A673 (cell line): ENCODE results near the gene SSC5D. TPM values are rescaled to one million over a fixed set of nuclear protein-coding genes. Genes with fewer than 3 reads are reported as not detected.

Source experiments
- BruUV-seq: library from RNA; stranded (reverse); fragments of 400-500 nt; replicated peaks from 2 replicates; lab custom pipeline; 2021; lab: Mats Ljungman, UMichigan
- CTCF ChIA-PET: fragments of 300-600 bp; sonication (Branson Sonifier 250); formaldehyde crosslinking; loops from one replicate; lab custom pipeline; 2022; ENCODE audit warnings: antibody characterized with exemption; lab: Charles Lee
- POLR2A ChIA-PET: fragments of 300-600 bp; sonication (Branson Sonifier 250); formaldehyde crosslinking; loops from one replicate; lab custom pipeline; 2022; ENCODE audit warnings: antibody characterized with exemption; ENCODE audit not compliant: low non-redundant PET; lab: Charles Lee
- DNase-seq: peaks from one replicate; pipeline ENCODE4 v3.0.0-alpha.2; 2015; ENCODE audit warnings: low spot score
- H3K27ac ChIP-seq: fragments of 200-600 bp; sonication (generic); 2 replicates; pipeline ENCODE4 v1.5.1; 2016; ENCODE audit warnings: mixed run types, low read depth, mild to moderate bottlenecking, mixed read lengths, antibody characterized with exemption, low read length; ENCODE audit not compliant: poor library complexity, severe bottlenecking
- H3K27me3 ChIP-seq: fragments of 200-600 bp; sonication (generic); replicated peaks from 2 replicates; pipeline ENCODE4 v1.6.1; 2017; ENCODE audit warnings: mixed run types, low read depth, mild to moderate bottlenecking, mixed read lengths, antibody characterized with exemption, low read length; ENCODE audit not compliant: insufficient read depth, poor library complexity
- H3K36me3 ChIP-seq: fragments of 200-600 bp; sonication (generic); 2 replicates; pipeline ENCODE4 v1.6.1; 2016; ENCODE audit warnings: mixed run types, mild to moderate bottlenecking, mixed read lengths, antibody characterized with exemption, low read length; ENCODE audit not compliant: insufficient read depth, poor library complexity, severe bottlenecking
- H3K4me1 ChIP-seq: fragments of 200-600 bp; sonication (generic); 2 replicates; pipeline ENCODE4 v1.6.1; 2017; ENCODE audit warnings: mixed run types, mild to moderate bottlenecking, mixed read lengths, antibody characterized with exemption, low read length; ENCODE audit not compliant: insufficient read depth, poor library complexity, severe bottlenecking
- H3K4me3 ChIP-seq: fragments of 200-600 bp; sonication (generic); 2 replicates; pipeline ENCODE4 v1.5.1; 2016; ENCODE audit warnings: low read depth, mixed run types, mild to moderate bottlenecking, mixed read lengths, low read length; ENCODE audit not compliant: poor library complexity, severe bottlenecking
- H3K9me3 ChIP-seq: fragments of 200-600 bp; sonication (generic); 2 replicates; pipeline ENCODE4 v1.6.1; 2016; ENCODE audit warnings: mixed run types, low read depth, mild to moderate bottlenecking, mixed read lengths, antibody characterized with exemption, low read length; ENCODE audit not compliant: poor library complexity, severe bottlenecking
- EZH2 ChIP-seq: fragments of 200-600 bp; sonication (generic); IDR thresholded peaks from 2 replicates; pipeline ENCODE4 v1.6.1; 2017; ENCODE audit warnings: borderline replicate concordance, low read depth, mild to moderate bottlenecking, mixed read lengths, antibody characterized with exemption, low read length; ENCODE audit not compliant: poor library complexity, severe bottlenecking
- intact Hi-C: fragments of 100-400 bp; cut with micrococcal nuclease; formaldehyde crosslinking; loops from one replicate; pipeline ENCODE4 v1.10.0; 2022; ENCODE audit not compliant: unreplicated experiment
- total RNA-seq: library from RNA; stranded (reverse); gene quantifications from 2 replicates; pipeline ENCODE4 v1.2.3, GENCODE V29; 2021
- TF ChIP-seq, protein P1 (sequence below): fragments of 300-800, 200-600 bp; sonication (generic); conservative IDR thresholded peaks from 2 replicates; pipeline ENCODE4 v1.5.1; 2017; ENCODE audit warnings: low read depth, mild to moderate bottlenecking, antibody characterized with exemption, low read length, moderate library complexity, mixed read lengths

The SSC5D gene
- total RNA-seq, 1 experiment from 2014 or later: 1.4 TPM

DNA sequence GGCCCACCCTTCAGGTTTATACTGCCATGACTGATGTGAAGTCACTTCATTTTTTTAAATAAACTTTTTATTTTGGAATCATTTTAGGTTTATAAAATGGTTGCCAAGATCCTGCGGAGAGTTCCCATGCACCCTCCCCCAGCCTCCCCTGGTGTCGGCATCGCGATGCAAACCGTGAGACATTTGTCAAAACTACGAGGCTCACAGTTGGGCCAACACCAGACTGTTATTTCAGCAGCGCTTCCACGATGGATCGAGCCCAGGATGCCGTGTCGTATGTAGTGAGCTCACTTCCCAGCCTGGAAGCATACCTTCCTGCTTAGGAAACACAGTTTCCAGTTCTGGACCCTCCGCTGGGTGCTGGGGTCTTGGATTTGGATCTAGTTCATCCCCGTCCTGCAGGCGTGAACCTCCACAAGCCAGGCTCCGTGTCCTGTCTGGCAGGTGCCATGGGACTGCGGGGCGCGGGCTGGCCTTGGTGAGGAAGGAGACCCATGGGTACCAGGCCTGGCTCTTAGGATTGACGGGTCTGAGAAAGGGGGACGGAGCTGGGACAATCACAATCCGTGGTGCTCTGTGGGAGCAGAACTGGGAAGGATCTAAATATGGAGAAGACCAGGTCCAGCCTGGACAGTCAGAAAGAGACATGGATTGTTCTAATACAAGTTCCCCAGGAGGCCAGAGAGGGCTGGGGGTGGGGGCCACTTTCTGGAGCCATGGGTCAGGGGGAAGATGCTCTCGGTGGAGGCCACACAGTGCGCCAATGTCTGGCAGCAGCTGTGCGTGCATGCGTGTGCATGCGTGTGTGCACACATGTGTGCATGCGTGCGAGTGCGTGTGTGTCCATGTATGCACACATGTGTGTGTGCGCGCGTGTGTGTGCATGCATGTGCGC is 51.1 kb downstream of the SSC5D start:
- no peak overlapping the region for H3K4me3 ChIP-seq
- H3K27me3 ChIP-seq: no peaks in the 10 kb centered on the region
- no TSS peak for BruUV-seq
- TF ChIP-seq, protein P1, sequence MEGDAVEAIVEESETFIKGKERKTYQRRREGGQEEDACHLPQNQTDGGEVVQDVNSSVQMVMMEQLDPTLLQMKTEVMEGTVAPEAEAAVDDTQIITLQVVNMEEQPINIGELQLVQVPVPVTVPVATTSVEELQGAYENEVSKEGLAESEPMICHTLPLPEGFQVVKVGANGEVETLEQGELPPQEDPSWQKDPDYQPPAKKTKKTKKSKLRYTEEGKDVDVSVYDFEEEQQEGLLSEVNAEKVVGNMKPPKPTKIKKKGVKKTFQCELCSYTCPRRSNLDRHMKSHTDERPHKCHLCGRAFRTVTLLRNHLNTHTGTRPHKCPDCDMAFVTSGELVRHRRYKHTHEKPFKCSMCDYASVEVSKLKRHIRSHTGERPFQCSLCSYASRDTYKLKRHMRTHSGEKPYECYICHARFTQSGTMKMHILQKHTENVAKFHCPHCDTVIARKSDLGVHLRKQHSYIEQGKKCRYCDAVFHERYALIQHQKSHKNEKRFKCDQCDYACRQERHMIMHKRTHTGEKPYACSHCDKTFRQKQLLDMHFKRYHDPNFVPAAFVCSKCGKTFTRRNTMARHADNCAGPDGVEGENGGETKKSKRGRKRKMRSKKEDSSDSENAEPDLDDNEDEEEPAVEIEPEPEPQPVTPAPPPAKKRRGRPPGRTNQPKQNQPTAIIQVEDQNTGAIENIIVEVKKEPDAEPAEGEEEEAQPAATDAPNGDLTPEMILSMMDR: no peak
- TF ChIP-seq EZH2: no peak
- H3K36me3 ChIP-seq: no peaks in the 10 kb centered on the region
- intact Hi-C loops: no loop called here
- no peak overlapping the region for H3K27ac ChIP-seq
- H3K4me1 ChIP-seq: no peaks in the 10 kb centered on the region
- no peaks in the 10 kb centered on the region for H3K9me3 ChIP-seq
- no peak for DNase-seq
- ChIA-PET CTCF (no interaction called here), POLR2A (no interaction called here)

DNA sequence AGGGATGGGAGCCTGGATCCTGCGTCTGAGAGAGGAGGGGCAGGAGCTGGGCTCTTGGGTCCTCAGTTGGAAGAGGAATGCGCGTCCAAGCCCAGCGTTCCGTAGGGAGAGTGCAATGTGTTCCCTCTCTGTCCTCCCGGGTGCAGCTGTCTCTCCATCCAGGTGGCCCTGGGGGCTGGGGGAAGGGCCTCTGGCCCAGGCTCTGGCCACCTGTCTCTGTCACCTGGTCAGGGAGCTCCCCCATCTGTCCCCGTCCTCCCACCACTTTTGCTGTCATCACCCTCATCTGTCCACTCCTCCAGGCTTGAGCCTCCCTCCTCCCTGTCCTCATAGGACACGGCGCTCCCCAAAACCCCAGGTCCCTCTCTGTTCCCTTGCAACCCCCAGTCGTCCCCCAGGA is 52.4 kb downstream of the SSC5D start:
- CTCF ChIA-PET: no interaction called here
- TF ChIP-seq, protein P1: no peak
- TF ChIP-seq EZH2: no peak
- POLR2A ChIA-PET: no interaction called here
- intact Hi-C loops: no loop called here
- no peak overlapping the region for H3K27ac ChIP-seq
- no peaks in the 10 kb centered on the region for H3K9me3 ChIP-seq
- H3K4me3 ChIP-seq: no peak overlapping the region
- H3K36me3 ChIP-seq: no peaks in the 10 kb centered on the region
- no TSS peak for BruUV-seq
- no peak for DNase-seq
- no peaks in the 10 kb centered on the region for H3K4me1 ChIP-seq
- H3K27me3 ChIP-seq: no peaks in the 10 kb centered on the region

DNA sequence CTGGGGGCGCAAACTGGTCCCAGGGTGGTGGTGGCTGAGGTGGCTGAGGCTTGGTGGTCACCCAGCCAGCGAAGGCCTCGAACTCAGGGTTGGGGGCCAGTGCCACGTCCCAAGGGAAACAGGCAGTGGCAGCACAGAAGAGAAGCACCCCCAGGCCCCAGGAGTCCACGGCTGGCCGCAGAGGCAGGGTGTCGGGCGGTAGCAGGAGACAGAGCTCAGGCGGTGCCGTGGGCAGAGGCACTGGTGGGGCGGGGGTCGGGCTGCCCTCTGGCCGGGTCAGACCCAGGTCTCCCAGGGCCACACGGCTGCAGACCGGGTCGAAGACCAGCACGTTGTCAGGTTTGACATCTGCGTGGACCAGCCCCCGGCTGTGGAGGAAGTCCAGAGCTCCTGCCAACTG is 52.9 kb downstream of the SSC5D start:
- TF ChIP-seq, protein P1: no peak
- TF ChIP-seq EZH2: no peak
- POLR2A ChIA-PET: no interaction called here
- Histone ChIP-seq H3K27me3 (no peaks in the 10 kb centered on the region), H3K4me3 (no peak overlapping the region), H3K27ac (no peak overlapping the region), H3K4me1 (no peaks in the 10 kb centered on the region), H3K9me3 (no peaks in the 10 kb centered on the region), H3K36me3 (no peaks in the 10 kb centered on the region)
- DNase-seq: no peak
- intact Hi-C loops: no loop called here
- CTCF ChIA-PET: no interaction called here
- no TSS peak for BruUV-seq
